H1 (cell line): ENCODE data around the gene GSG1L. TPM values are rescaled to one million over a fixed set of nuclear protein-coding genes. Genes with fewer than 3 reads are reported as not detected.

Experiments used
- CTCF ChIA-PET: fragments of 300-600 bp; sonication (Branson Sonifier 250); formaldehyde crosslinking; loops from one replicate; lab custom pipeline; 2021; ENCODE audit not compliant: partially characterized antibody; lab: Charles Lee
- POLR2A ChIA-PET: fragments of 300-600 bp; sonication (Branson Sonifier 250); formaldehyde crosslinking; loops from one replicate; lab custom pipeline; 2021; ENCODE audit warnings: inconsistent platforms; ENCODE audit not compliant: partially characterized antibody; lab: Charles Lee
- DNase-seq, 2 experiments: peaks; one replicate each; pipeline versions ENCODE4 v3.0.0 to v3.0.0-alpha.2; 2010 to 2022; ENCODE audit warnings: low spot score in 2 of 2, low read depth in 1 of 2, mixed read lengths in 1 of 2
- FAIRE-seq: peaks from 2 replicates; lab custom pipeline; 2011; peaks lifted over from hg19 to GRCh38; lab: Jason Lieb, UNC
- H2AFZ ChIP-seq: 2 replicates; pipeline ENCODE4 v1.8.1; 2012; ENCODE audit warnings: low read length, inconsistent platforms
- H2AK5ac ChIP-seq: 2 replicates; pipeline ENCODE4 v1.6.1; 2013; ENCODE audit warnings: low read depth, low read length
- H2BK120ac ChIP-seq: replicated peaks from 2 replicates; pipeline ENCODE3; 2013; ENCODE audit warnings: low read depth, low read length, inconsistent platforms
- H2BK12ac ChIP-seq: 2 replicates; pipeline ENCODE4 v1.6.1; 2013; ENCODE audit warnings: low read depth, low read length
- H2BK15ac ChIP-seq: 2 replicates; pipeline ENCODE4 v1.6.1; 2013; ENCODE audit warnings: low read length
- H2BK20ac ChIP-seq: 2 replicates; pipeline ENCODE4 v1.6.1; 2013; ENCODE audit warnings: low read length
- H2BK5ac ChIP-seq: 2 replicates; pipeline ENCODE4 v1.6.1; 2013; ENCODE audit warnings: low read depth, low read length
- H3K14ac ChIP-seq: 2 replicates; pipeline ENCODE4 v1.6.1; 2013; ENCODE audit warnings: inconsistent platforms; ENCODE audit not compliant: insufficient read length
- H3K18ac ChIP-seq: 2 replicates; pipeline ENCODE4 v1.6.1; 2013; ENCODE audit warnings: low read length; ENCODE audit errors: extremely low read depth
- H3K23ac ChIP-seq: 2 replicates; pipeline ENCODE4 v1.6.1; 2013; ENCODE audit warnings: inconsistent platforms; ENCODE audit not compliant: insufficient read length
- H3K23me2 ChIP-seq: 2 replicates; pipeline ENCODE4 v1.6.1; 2013; ENCODE audit warnings: low read depth, low read length
- H3K27ac ChIP-seq: 2 replicates; pipeline ENCODE4 v1.6.1; 2011; ENCODE audit warnings: low read depth, low read length, inconsistent platforms
- H3K27me3 ChIP-seq, 4 experiments: replicated peaks in 1 of 4; 1 replicate in 1 of 4; 2 replicates in 3 of 4; pipeline versions ENCODE4 v1.6.1 to v1.8.1; 2011 to 2013; ENCODE audit warnings: low read length in 3 of 4, mild to moderate bottlenecking in 3 of 4, inconsistent platforms in 2 of 4, mixed read lengths in 2 of 4, moderate library complexity in 1 of 4; ENCODE audit not compliant: control insufficient read depth in 3 of 4, insufficient read depth in 3 of 4; ENCODE audit errors: extremely low read depth in 1 of 4
- H3K36me3 ChIP-seq, 4 experiments: 2 replicates each; pipeline versions ENCODE4 v1.6.1 to v1.8.1; 2011 to 2013; ENCODE audit warnings: mild to moderate bottlenecking in 4 of 4, low read length in 3 of 4, moderate library complexity in 2 of 4, control low read depth in 1 of 4, inconsistent platforms in 1 of 4; ENCODE audit not compliant: insufficient read depth in 4 of 4, control insufficient read depth in 2 of 4
- H3K4ac ChIP-seq: replicated peaks from 2 replicates; pipeline ENCODE3; 2013; ENCODE audit warnings: low read length, low read depth, mixed read lengths, inconsistent platforms; ENCODE audit not compliant: insufficient read length
- H3K4me1 ChIP-seq, 4 experiments: replicated peaks in 1 of 4; 1 replicate in 1 of 4; 2 replicates in 3 of 4; pipeline versions ENCODE4 v1.6.1 to v1.8.1; 2011 to 2013; ENCODE audit warnings: low read length in 3 of 4, inconsistent platforms in 2 of 4, mixed read lengths in 1 of 4; ENCODE audit not compliant: insufficient read depth in 4 of 4, control insufficient read depth in 3 of 4
- H3K4me2 ChIP-seq, 2 experiments: 2 replicates each; pipeline versions ENCODE4 v1.6.1 to v1.8.1; 2011 to 2013; ENCODE audit warnings: low read depth in 2 of 2, low read length in 2 of 2, control low read depth in 1 of 2, inconsistent platforms in 1 of 2, mild to moderate bottlenecking in 1 of 2; ENCODE audit not compliant: insufficient read depth in 1 of 2
- H3K4me3 ChIP-seq, 4 experiments: fragments of 200-600, 300-600 bp in 1 of 4; sonication (generic), shearing (Covaris generic), sonication (Bioruptor Twin) in 1 of 4; 2 replicates each; pipeline versions ENCODE4 v1.5.1 to v1.8.1; 2011 to 2016; ENCODE audit warnings: low read length in 4 of 4, low read depth in 3 of 4, control low read depth in 2 of 4, inconsistent platforms in 2 of 4, mild to moderate bottlenecking in 2 of 4, mixed read lengths in 1 of 4, moderate library complexity in 1 of 4; ENCODE audit not compliant: insufficient read depth in 2 of 4; ENCODE audit errors: extremely low read depth in 1 of 4
- H3K56ac ChIP-seq: replicated peaks from 2 replicates; pipeline ENCODE3; 2013; ENCODE audit warnings: low read depth, mild to moderate bottlenecking, mixed read lengths, low read length, inconsistent platforms; ENCODE audit not compliant: insufficient read length
- H3K79me1 ChIP-seq: 2 replicates; pipeline ENCODE4 v1.6.1; 2013; ENCODE audit warnings: low read depth, low read length, control low read depth
- H3K79me2 ChIP-seq, 2 experiments: 2 replicates each; pipeline versions ENCODE4 v1.6.1 to v1.8.1; 2012 to 2013; ENCODE audit warnings: low read length in 2 of 2, mild to moderate bottlenecking in 2 of 2, inconsistent platforms in 1 of 2; ENCODE audit not compliant: insufficient read depth in 2 of 2, control insufficient read depth in 1 of 2
- H3K9ac ChIP-seq, 4 experiments: replicated peaks in 1 of 4; 1 replicate in 1 of 4; 2 replicates in 3 of 4; pipeline versions ENCODE4 v1.6.1 to v1.8.1; 2011 to 2013; ENCODE audit warnings: low read depth in 3 of 4, low read length in 3 of 4, control low read depth in 2 of 4, mild to moderate bottlenecking in 2 of 4, moderate library complexity in 2 of 4, inconsistent platforms in 1 of 4; ENCODE audit errors: extremely low read depth in 1 of 4
- H3K9me3 ChIP-seq, 2 experiments: 2 replicates each; pipeline versions ENCODE4 v1.6.1 to v1.8.1; 2012 to 2013; ENCODE audit warnings: mild to moderate bottlenecking in 2 of 2, moderate library complexity in 2 of 2, control low read depth in 1 of 2, inconsistent platforms in 1 of 2, low read depth in 1 of 2, low read length in 1 of 2, mixed read lengths in 1 of 2; ENCODE audit not compliant: insufficient read depth in 2 of 2
- H4K20me1 ChIP-seq, 2 experiments: replicated peaks in 1 of 2; 2 replicates each; pipeline versions ENCODE3 to v1.8.1; 2011 to 2013; ENCODE audit warnings: inconsistent platforms in 2 of 2, low read length in 2 of 2, mild to moderate bottlenecking in 1 of 2; ENCODE audit not compliant: insufficient read depth in 2 of 2, control insufficient read depth in 1 of 2
- H4K5ac ChIP-seq: 2 replicates; pipeline ENCODE4 v1.6.1; 2013; ENCODE audit warnings: low read length, low read depth, mixed read lengths, inconsistent platforms; ENCODE audit not compliant: insufficient read length
- H4K8ac ChIP-seq: 2 replicates; pipeline ENCODE4 v1.8.0; 2013; ENCODE audit warnings: mild to moderate bottlenecking, moderate library complexity, low read length, inconsistent platforms; ENCODE audit not compliant: insufficient read depth; ENCODE audit errors: extremely low read depth
- H4K91ac ChIP-seq: replicated peaks from 2 replicates; pipeline ENCODE3; 2013; ENCODE audit warnings: low read length, mixed read lengths, inconsistent platforms; ENCODE audit not compliant: insufficient read length
- ASH2L ChIP-seq: fragments of 200-600, 300-600 bp; sonication (generic); IDR thresholded peaks from one replicate; pipeline ENCODE4 v1.7.1; 2017; ENCODE audit warnings: low read length
- CBX8 ChIP-seq: fragments of 300-800, 300-1000 bp; sonication (generic); IDR thresholded peaks from 2 replicates; pipeline ENCODE4 v1.7.1; 2016; ENCODE audit warnings: low read depth, low read length, borderline replicate concordance
- EGR1 ChIP-seq: IDR thresholded peaks from 2 replicates; pipeline ENCODE4 v1.6.1; 2011; ENCODE audit warnings: low read depth, low read length, borderline replicate concordance
- EP300 ChIP-seq, 2 experiments: IDR thresholded peaks; 1 replicate in 1 of 2; 2 replicates in 1 of 2; pipeline ENCODE4 v1.6.1; 2011 to 2012; ENCODE audit warnings: low read depth in 2 of 2, low read length in 2 of 2, mild to moderate bottlenecking in 2 of 2, borderline replicate concordance in 1 of 2, inconsistent platforms in 1 of 2, moderate library complexity in 1 of 2
- HDAC2 ChIP-seq, 2 experiments: fragments of 300-600 bp in 1 of 2; sonication (generic) in 1 of 2; IDR thresholded peaks; 2 replicates each; pipeline ENCODE4 v1.6.1; 2011 to 2012; ENCODE audit warnings: low read depth in 2 of 2, low read length in 2 of 2, mild to moderate bottlenecking in 2 of 2, moderate library complexity in 2 of 2, borderline replicate concordance in 1 of 2, inconsistent platforms in 1 of 2
- KDM4A ChIP-seq: IDR thresholded peaks from one replicate; pipeline ENCODE4 v1.7.1; 2012; ENCODE audit warnings: low read depth, mild to moderate bottlenecking, moderate library complexity, low read length, inconsistent platforms; ENCODE audit not compliant: severe bottlenecking
- POU5F1 ChIP-seq: IDR thresholded peaks from 2 replicates; pipeline ENCODE4 v1.6.1; 2011; ENCODE audit warnings: low read depth, mild to moderate bottlenecking, low read length, moderate library complexity
- RAD21 ChIP-seq, 2 experiments: IDR thresholded peaks in 1 of 2; conservative IDR thresholded peaks in 1 of 2; 2 replicates each; pipeline ENCODE4 v1.6.1; 2011; ENCODE audit warnings: low read depth in 2 of 2, low read length in 2 of 2, improper control_type of control experiment in 1 of 2, inconsistent platforms in 1 of 2, mild to moderate bottlenecking in 1 of 2, moderate library complexity in 1 of 2
- RNF2 ChIP-seq: fragments of 200-900, 300-1000 bp; sonication (generic); IDR thresholded peaks from 2 replicates; pipeline ENCODE4 v1.7.1; 2016; ENCODE audit warnings: borderline replicate concordance, low read depth, mild to moderate bottlenecking, antibody characterized with exemption, low read length; ENCODE audit not compliant: poor library complexity, severe bottlenecking; ENCODE audit errors: missing control alignments
- SP1 ChIP-seq: IDR thresholded peaks from 2 replicates; pipeline ENCODE4 v1.6.1; 2011; ENCODE audit warnings: low read depth, low read length
- SP2 ChIP-seq: IDR thresholded peaks from 2 replicates; pipeline ENCODE4 v1.6.1; 2012; ENCODE audit warnings: mild to moderate bottlenecking, low read length, inconsistent platforms
- SUZ12 ChIP-seq: fragments of 200-600 bp; sonication (generic); IDR thresholded peaks from 2 replicates; pipeline ENCODE4 v1.6.1; 2012; ENCODE audit warnings: mild to moderate bottlenecking, inconsistent platforms, low read length, moderate library complexity, mixed read lengths
- TBP ChIP-seq: IDR thresholded peaks from 2 replicates; pipeline ENCODE4 v1.6.1; 2011; ENCODE audit warnings: low read depth, low read length, improper control_type of control experiment
- WGBS, 2 experiments: shearing (Covaris generic) in 1 of 2; methylation state at CpG; one replicate each; pipeline versions ENCODE4 v1.1.6 to v1.1.7; 2013 to 2015; ENCODE audit warnings: low lambda C conversion rate in 2 of 2, mixed read lengths in 2 of 2, inconsistent platforms in 1 of 2, low coverage in 1 of 2, missing lambda C conversion rate in 1 of 2; ENCODE audit not compliant: insufficient replicate concordance in 2 of 2, insufficient coverage in 1 of 2, insufficient read length in 1 of 2; ENCODE audit errors: extremely low coverage in 1 of 2, missing lambda C conversion rate in 1 of 2; 5-methylcytosine and 5-hydroxymethylcytosine counted together
- polyA plus RNA-seq, 7 experiments: library from polyadenylated mRNA; depleted of rRNA in 3 of 7; stranded (reverse) in 5 of 7; unstranded in 2 of 7; fragments of >200 nt in 5 of 7; fragments of 200-250 nt in 2 of 7; gene quantifications; 1 replicate in 5 of 7; 2 replicates in 1 of 7; 4 replicates in 1 of 7; pipeline versions ENCODE4 v1.2.1 to v1.2.3, GENCODE V29; 2011 to 2013; ENCODE audit warnings: missing spikeins in 2 of 7, mixed read lengths in 2 of 7
- total RNA-seq: library from RNA; stranded (reverse); fragmentation: NEBNext Ultra II Directional; extraction: Animal tissue kit (Norgen Biotek cat#: 25700); gene quantifications from 2 replicates; pipeline ENCODE4 v1.2.1, GENCODE V29; 2021

GSG1L gene
- total and polyA plus RNA-seq, 2 of the 8 experiments (the other 6 are each of a cell fraction or from before 2014, with no cell fraction given), result 0.71 to 1.1 TPM

GRCh38 chr16:27994686-27995085 is 68.8 kb downstream of the GSG1L start:
- H3K27ac ChIP-seq, result no peak overlapping the region
- no peak overlapping the region for H2AFZ ChIP-seq
- H3K9ac ChIP-seq, result no peak overlapping the region
- DNase-seq (no peak), FAIRE-seq (no peak)
- no peaks in the 10 kb centered on the region for H3K79me1 ChIP-seq
- H2BK120ac ChIP-seq, result no peak overlapping the region
- peaks cover 0 to 6% of the 10 kb centered on the region in 2 experiments; a peak in 1 of 4 replicates for H3K9me3 ChIP-seq
- 94% methylated on average over 4 of the region's 4 CpGs; no CpG with 5 or more reads in 1 of the 2 experiments for WGBS, 2 experiments
- H3K27me3 ChIP-seq, result no peaks in the 10 kb centered on the region
- H2AK5ac ChIP-seq, result no peak overlapping the region
- no peak overlapping the region for H4K91ac ChIP-seq
- ChIA-PET POLR2A (no interaction called here), CTCF (interaction anchor here (1.1 to 1.6 kb wide), 2 partner anchors 30 to 76 kb away, joined by 4 read pairs; no protein-coding TSS in a partner anchor)
- no peak overlapping the region for H3K4ac ChIP-seq
- no peaks in the 10 kb centered on the region; the same call in 1 of the 2 replicates for H3K23me2 ChIP-seq
- no peak overlapping the region for H2BK12ac ChIP-seq
- no peak overlapping the region for H4K8ac ChIP-seq
- H3K4me3 ChIP-seq, result no peak overlapping the region
- no peaks in the 10 kb centered on the region for H3K79me2 ChIP-seq
- H3K36me3 ChIP-seq, result no peaks in the 10 kb centered on the region
- no peaks in the 10 kb centered on the region for H3K4me1 ChIP-seq
- no peak overlapping the region for H3K14ac ChIP-seq
- H4K20me1 ChIP-seq, result no peaks in the 10 kb centered on the region
- no peak overlapping the region for H2BK20ac ChIP-seq
- no peak overlapping the region for H3K56ac ChIP-seq
- H4K5ac ChIP-seq, result no peak overlapping the region
- H2BK15ac ChIP-seq, result no peak overlapping the region
- no peak overlapping the region for H3K18ac ChIP-seq
- no peak overlapping the region for H3K4me2 ChIP-seq
- no peak overlapping the region for H3K23ac ChIP-seq
- no peak overlapping the region for H2BK5ac ChIP-seq
- TF ChIP-seq SP1 (no peak), SUZ12 (no peak), EGR1 (no peak), TBP (no peak), RNF2 (no peak), POU5F1 (no peak), CBX8 (no peak), RAD21 (IDR thresholded peaks at IDR 0.05 in 1 of 2, conservative IDR thresholded peaks at IDR 0.05 in 1 of 2; ENCODE audit: low read depth in 2 of 2, low read length in 2 of 2) (no peak), ASH2L (no peak), SP2 (no peak), HDAC2 (IDR thresholded peaks at IDR 0.05; ENCODE audit: borderline replicate concordance in 1 of 2, low read depth in 2 of 2, low read length in 2 of 2) (no peak), KDM4A (no peak), EP300 (IDR thresholded peaks at IDR 0.05; ENCODE audit: borderline replicate concordance in 1 of 2, low read depth in 2 of 2, low read length in 2 of 2) (no peak)
